ENCODE data around the gene MAP4K3.
"Not testable (repeated sequence)": the region's sequence is repeated elsewhere in the genome, so short reads cannot be mapped to it uniquely, and the experiment has no call there.

Gene MAP4K3

GRCh38 chr2:39370101-39370500, 67.0 kb downstream of the MAP4K3 start:
- DNase-seq, result no peak

- DNase-seq, result no peak
Measured at GRCh38 chr2:39368846-39369245, 68.2 kb downstream of the MAP4K3 start.

- no peak for DNase-seq
Measured at GRCh38 chr2:39368376-39368775, 68.7 kb downstream of the MAP4K3 start.

- DNase-seq, result no peak
Measured at GRCh38 chr2:39362595-39362994, 74.5 kb downstream of the MAP4K3 start.

GRCh38 chr2:39361511-39361910, 75.6 kb downstream of the MAP4K3 start:
- DNase-seq, result no peak

GRCh38 chr2:39360342-39360741, 76.7 kb downstream of the MAP4K3 start:
- not testable (repeated sequence) for DNase-seq

GRCh38 chr2:39359453-39360038, 77.5 kb downstream of the MAP4K3 start:
- DNase-seq, result no peak

GRCh38 chr2:39356922-39357639, 80.0 kb downstream of the MAP4K3 start:
- DNase-seq, result no peak

GRCh38 chr2:39350658-39351057, 86.4 kb downstream of the MAP4K3 start:
- no peak for DNase-seq

- DNase-seq, result no peak
Measured at GRCh38 chr2:39338502-39338901, 98.6 kb downstream of the MAP4K3 start.

GRCh38 chr2:39335930-39336329, 101.2 kb downstream of the MAP4K3 start:
- no peak for DNase-seq

- no peak for DNase-seq
Measured at GRCh38 chr2:39334978-39335377, 102.1 kb downstream of the MAP4K3 start.

- DNase-seq, result no peak
Measured at GRCh38 chr2:39334529-39334928, 102.6 kb downstream of the MAP4K3 start.

- DNase-seq, result no peak
Measured at GRCh38 chr2:39326644-39327043, 110.4 kb downstream of the MAP4K3 start.

- DNase-seq, result peak; percentile 53
Measured at GRCh38 chr2:39325966-39326365, 111.1 kb downstream of the MAP4K3 start.

GRCh38 chr2:39321056-39322035, 115.7 kb downstream of the MAP4K3 start:
- DNase-seq, result not testable (repeated sequence)

GRCh38 chr2:39320162-39320561, 116.9 kb downstream of the MAP4K3 start:
- DNase-seq, result no peak

GRCh38 chr2:39313575-39313974, 123.5 kb downstream of the MAP4K3 start:
- peak; percentile 48 for DNase-seq

GRCh38 chr2:39311469-39311868, 125.6 kb downstream of the MAP4K3 start:
- DNase-seq, result no peak

GRCh38 chr2:39308778-39309177, 128.3 kb downstream of the MAP4K3 start:
- DNase-seq, result no peak

- no peak for DNase-seq
Measured at GRCh38 chr2:39306626-39307025, 130.5 kb downstream of the MAP4K3 start.

GRCh38 chr2:39304729-39305128, 132.4 kb downstream of the MAP4K3 start:
- DNase-seq, result no peak

- DNase-seq, result peak; percentile 43
Measured at GRCh38 chr2:39304200-39304599, 132.9 kb downstream of the MAP4K3 start.

Measured in fibroblast of skin of abdomen (primary cell).